ENCODE results near the gene ERC2.

The ERC2 gene

DNA sequence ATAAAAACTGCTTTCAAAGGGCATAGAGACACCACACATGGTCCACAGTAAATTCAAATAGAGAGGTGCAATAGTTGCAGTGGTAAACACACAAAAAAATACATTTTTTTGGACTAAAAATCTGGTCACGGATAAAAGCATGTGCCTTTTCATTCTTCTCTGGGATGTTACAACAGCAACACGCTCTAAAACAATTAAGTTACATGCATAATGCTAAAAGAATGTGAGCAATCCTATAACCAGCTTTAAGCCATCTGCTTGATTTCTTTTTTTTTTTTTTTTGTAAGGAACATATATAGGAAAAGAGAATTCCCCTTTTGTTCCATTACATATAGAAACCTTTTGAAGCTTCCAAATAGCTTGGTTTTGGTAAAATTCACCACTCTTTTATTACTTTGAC lies 1001.2 kb downstream of the ERC2 start:
- ATAC-seq = peak; percentile 80
- TF ChIP-seq ESRRG (CRISPR knock-in tag; IDR thresholded peaks at IDR 0.05) (no peak), ZNF70 (CRISPR knock-in tag; IDR thresholded peaks at IDR 0.05) (no peak), TCF4 (CRISPR knock-in tag; IDR thresholded peaks at IDR 0.05; ENCODE audit: borderline replicate concordance) (no peak), PPARA (CRISPR knock-in tag; IDR thresholded peaks at IDR 0.05; ENCODE audit: borderline replicate concordance) (no peak), RARB (CRISPR knock-in tag; IDR thresholded peaks at IDR 0.05) (no peak), ZFP3 (CRISPR knock-in tag; IDR thresholded peaks at IDR 0.05) (no peak), ZC3H10 (CRISPR knock-in tag; IDR thresholded peaks at IDR 0.05) (0 out of 2 replicates have a peak, but pooled peaks have one; percentile 53), ISL1 (CRISPR knock-in tag; IDR thresholded peaks at IDR 0.05) (peak; percentile 64), ZFP30 (CRISPR knock-in tag; IDR thresholded peaks at IDR 0.05) (no peak)
- TF ChIP-seq, protein P1, sequence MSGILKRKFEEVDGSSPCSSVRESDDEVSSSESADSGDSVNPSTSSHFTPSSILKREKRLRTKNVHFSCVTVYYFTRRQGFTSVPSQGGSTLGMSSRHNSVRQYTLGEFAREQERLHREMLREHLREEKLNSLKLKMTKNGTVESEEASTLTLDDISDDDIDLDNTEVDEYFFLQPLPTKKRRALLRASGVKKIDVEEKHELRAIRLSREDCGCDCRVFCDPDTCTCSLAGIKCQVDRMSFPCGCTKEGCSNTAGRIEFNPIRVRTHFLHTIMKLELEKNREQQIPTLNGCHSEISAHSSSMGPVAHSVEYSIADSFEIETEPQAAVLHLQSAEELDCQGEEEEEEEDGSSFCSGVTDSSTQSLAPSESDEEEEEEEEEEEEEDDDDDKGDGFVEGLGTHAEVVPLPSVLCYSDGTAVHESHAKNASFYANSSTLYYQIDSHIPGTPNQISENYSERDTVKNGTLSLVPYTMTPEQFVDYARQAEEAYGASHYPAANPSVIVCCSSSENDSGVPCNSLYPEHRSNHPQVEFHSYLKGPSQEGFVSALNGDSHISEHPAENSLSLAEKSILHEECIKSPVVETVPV (CRISPR knock-in tag; IDR thresholded peaks at IDR 0.05) = no peak
- TF ChIP-seq, protein P2, sequence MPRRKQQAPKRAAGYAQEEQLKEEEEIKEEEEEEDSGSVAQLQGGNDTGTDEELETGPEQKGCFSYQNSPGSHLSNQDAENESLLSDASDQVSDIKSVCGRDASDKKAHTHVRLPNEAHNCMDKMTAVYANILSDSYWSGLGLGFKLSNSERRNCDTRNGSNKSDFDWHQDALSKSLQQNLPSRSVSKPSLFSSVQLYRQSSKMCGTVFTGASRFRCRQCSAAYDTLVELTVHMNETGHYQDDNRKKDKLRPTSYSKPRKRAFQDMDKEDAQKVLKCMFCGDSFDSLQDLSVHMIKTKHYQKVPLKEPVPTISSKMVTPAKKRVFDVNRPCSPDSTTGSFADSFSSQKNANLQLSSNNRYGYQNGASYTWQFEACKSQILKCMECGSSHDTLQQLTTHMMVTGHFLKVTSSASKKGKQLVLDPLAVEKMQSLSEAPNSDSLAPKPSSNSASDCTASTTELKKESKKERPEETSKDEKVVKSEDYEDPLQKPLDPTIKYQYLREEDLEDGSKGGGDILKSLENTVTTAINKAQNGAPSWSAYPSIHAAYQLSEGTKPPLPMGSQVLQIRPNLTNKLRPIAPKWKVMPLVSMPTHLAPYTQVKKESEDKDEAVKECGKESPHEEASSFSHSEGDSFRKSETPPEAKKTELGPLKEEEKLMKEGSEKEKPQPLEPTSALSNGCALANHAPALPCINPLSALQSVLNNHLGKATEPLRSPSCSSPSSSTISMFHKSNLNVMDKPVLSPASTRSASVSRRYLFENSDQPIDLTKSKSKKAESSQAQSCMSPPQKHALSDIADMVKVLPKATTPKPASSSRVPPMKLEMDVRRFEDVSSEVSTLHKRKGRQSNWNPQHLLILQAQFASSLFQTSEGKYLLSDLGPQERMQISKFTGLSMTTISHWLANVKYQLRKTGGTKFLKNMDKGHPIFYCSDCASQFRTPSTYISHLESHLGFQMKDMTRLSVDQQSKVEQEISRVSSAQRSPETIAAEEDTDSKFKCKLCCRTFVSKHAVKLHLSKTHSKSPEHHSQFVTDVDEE (CRISPR knock-in tag; IDR thresholded peaks at IDR 0.05) = no peak
- TF ChIP-seq, protein P3, sequence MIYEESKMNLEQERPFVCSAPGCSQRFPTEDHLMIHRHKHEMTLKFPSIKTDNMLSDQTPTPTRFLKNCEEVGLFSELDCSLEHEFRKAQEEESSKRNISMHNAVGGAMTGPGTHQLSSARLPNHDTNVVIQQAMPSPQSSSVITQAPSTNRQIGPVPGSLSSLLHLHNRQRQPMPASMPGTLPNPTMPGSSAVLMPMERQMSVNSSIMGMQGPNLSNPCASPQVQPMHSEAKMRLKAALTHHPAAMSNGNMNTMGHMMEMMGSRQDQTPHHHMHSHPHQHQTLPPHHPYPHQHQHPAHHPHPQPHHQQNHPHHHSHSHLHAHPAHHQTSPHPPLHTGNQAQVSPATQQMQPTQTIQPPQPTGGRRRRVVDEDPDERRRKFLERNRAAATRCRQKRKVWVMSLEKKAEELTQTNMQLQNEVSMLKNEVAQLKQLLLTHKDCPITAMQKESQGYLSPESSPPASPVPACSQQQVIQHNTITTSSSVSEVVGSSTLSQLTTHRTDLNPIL (CRISPR knock-in tag; IDR thresholded peaks at IDR 0.05; ENCODE audit: low read depth) = no peak

DNA sequence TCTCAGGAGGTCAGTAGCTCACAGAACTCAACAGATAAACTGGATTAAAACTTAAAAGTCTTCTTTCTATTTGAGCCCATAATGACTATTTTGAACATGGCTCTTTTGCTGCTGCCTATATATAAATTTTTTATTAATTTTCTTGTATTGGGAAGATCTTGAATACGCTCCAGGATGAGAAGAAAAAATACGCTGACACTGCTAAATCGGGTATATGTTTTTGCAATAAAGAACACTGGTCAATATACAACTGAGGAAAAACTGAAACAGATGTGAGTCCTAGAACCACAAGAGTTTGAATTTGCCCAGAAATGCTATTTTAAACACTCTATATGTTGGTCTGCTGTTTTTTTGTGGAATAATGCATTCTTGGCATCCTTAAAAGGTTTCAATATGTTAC lies 1001.7 kb downstream of the ERC2 start:
- ATAC-seq = no peak
- TF ChIP-seq TOX (CRISPR knock-in tag; IDR thresholded peaks at IDR 0.05; ENCODE audit: borderline replicate concordance) = no peak
- TF ChIP-seq BACH2 (CRISPR knock-in tag; IDR thresholded peaks at IDR 0.05; ENCODE audit: borderline replicate concordance) = no peak
- no peak for TF ChIP-seq ZFP3 (CRISPR knock-in tag; IDR thresholded peaks at IDR 0.05)

DNA sequence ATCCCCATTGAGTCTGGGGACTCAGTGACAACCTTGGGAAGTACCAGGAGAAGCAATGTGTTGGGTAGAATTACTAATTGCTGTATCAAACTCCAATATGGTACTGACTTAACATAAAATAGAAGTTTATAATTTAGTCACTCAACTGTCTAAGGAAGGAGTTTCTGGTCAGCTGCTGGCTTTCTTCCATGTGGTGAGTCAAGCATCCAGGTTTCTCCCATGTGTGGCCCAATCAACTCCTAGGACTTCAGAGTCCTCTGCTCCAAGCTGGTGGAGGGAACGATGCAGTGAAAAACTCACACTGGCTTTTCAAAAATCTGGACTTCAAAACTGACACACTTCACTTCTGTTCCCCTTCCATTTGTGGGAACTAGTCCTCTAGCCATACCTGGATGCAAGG lies 1006.4 kb downstream of the ERC2 start:
- TF ChIP-seq, protein P4, sequence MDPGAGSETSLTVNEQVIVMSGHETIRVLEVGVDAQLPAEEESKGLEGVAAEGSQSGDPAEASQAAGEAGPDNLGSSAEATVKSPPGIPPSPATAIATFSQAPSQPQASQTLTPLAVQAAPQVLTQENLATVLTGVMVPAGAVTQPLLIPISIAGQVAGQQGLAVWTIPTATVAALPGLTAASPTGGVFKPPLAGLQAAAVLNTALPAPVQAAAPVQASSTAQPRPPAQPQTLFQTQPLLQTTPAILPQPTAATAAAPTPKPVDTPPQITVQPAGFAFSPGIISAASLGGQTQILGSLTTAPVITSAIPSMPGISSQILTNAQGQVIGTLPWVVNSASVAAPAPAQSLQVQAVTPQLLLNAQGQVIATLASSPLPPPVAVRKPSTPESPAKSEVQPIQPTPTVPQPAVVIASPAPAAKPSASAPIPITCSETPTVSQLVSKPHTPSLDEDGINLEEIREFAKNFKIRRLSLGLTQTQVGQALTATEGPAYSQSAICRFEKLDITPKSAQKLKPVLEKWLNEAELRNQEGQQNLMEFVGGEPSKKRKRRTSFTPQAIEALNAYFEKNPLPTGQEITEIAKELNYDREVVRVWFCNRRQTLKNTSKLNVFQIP (CRISPR knock-in tag; IDR thresholded peaks at IDR 0.05; ENCODE audit: borderline replicate concordance, low read depth) = no peak
- TF ChIP-seq ZFP30 (CRISPR knock-in tag; IDR thresholded peaks at IDR 0.05) (no peak), SNAI2 (CRISPR knock-in tag; IDR thresholded peaks at IDR 0.05) (no peak), BACH2 (CRISPR knock-in tag; IDR thresholded peaks at IDR 0.05; ENCODE audit: borderline replicate concordance) (no peak), ZNF70 (CRISPR knock-in tag; IDR thresholded peaks at IDR 0.05) (no peak), TCF4 (CRISPR knock-in tag; IDR thresholded peaks at IDR 0.05; ENCODE audit: borderline replicate concordance) (no peak), ARNTL (CRISPR knock-in tag; IDR thresholded peaks at IDR 0.05; ENCODE audit: borderline replicate concordance, low read depth) (no peak), OSR1 (CRISPR knock-in tag; IDR thresholded peaks at IDR 0.05) (no peak), TOX (CRISPR knock-in tag; IDR thresholded peaks at IDR 0.05; ENCODE audit: borderline replicate concordance) (no peak), ESRRG (CRISPR knock-in tag; IDR thresholded peaks at IDR 0.05) (no peak), PPARA (CRISPR knock-in tag; IDR thresholded peaks at IDR 0.05; ENCODE audit: borderline replicate concordance) (no peak), ISL1 (CRISPR knock-in tag; IDR thresholded peaks at IDR 0.05) (no peak)

DNA sequence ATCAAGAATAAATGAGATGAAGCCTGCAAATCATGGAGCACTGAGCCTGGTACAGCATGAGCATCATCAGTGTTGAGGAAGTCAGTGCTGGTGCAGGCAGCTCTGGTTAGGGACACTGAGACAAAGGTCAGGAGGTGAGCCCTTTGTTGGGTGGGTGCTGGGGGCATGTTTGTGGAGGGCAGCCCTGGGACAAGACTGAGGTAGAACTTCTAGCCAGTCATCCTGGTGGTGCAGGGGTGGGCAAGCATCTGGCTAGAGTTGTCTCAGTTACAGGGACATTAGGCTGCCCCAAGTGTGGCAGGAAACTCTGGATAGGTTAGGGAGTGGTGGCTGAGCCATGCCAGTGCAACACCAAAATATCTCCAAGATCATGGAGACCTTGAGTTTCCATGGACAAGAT lies 1008.4 kb downstream of the ERC2 start:
- TF ChIP-seq BACH2 (CRISPR knock-in tag; IDR thresholded peaks at IDR 0.05; ENCODE audit: borderline replicate concordance) (no peak), CSDC2 (CRISPR knock-in tag; IDR thresholded peaks at IDR 0.05) (no peak), ZFP30 (CRISPR knock-in tag; IDR thresholded peaks at IDR 0.05) (no peak), ZNF70 (CRISPR knock-in tag; IDR thresholded peaks at IDR 0.05) (no peak), ZNF565 (CRISPR knock-in tag; conservative IDR thresholded peaks at IDR 0.05; ENCODE audit: low read depth) (no peak), ISL1 (CRISPR knock-in tag; IDR thresholded peaks at IDR 0.05) (no peak), PPARA (CRISPR knock-in tag; IDR thresholded peaks at IDR 0.05; ENCODE audit: borderline replicate concordance) (no peak)
- TF ChIP-seq, protein P5, sequence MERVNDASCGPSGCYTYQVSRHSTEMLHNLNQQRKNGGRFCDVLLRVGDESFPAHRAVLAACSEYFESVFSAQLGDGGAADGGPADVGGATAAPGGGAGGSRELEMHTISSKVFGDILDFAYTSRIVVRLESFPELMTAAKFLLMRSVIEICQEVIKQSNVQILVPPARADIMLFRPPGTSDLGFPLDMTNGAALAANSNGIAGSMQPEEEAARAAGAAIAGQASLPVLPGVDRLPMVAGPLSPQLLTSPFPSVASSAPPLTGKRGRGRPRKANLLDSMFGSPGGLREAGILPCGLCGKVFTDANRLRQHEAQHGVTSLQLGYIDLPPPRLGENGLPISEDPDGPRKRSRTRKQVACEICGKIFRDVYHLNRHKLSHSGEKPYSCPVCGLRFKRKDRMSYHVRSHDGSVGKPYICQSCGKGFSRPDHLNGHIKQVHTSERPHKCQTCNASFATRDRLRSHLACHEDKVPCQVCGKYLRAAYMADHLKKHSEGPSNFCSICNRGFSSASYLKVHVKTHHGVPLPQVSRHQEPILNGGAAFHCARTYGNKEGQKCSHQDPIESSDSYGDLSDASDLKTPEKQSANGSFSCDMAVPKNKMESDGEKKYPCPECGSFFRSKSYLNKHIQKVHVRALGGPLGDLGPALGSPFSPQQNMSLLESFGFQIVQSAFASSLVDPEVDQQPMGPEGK (CRISPR knock-in tag; IDR thresholded peaks at IDR 0.05; ENCODE audit: borderline replicate concordance) = no peak
- TF ChIP-seq, protein P3 (CRISPR knock-in tag; IDR thresholded peaks at IDR 0.05; ENCODE audit: low read depth) = no peak
- TF ChIP-seq, protein P1 (CRISPR knock-in tag; IDR thresholded peaks at IDR 0.05) = no peak
- no peak for ATAC-seq

More for the DNA sequence above, 1006.4 kb downstream of the ERC2 start:
- peak; percentile 42 for ATAC-seq

All from SK-N-SH treated with all-trans-retinoic acid at 6 μM for 48 hours (cell line).